ENCODE results near the gene ACP1. TPM values are rescaled to one million over a fixed set of nuclear protein-coding genes. Genes with fewer than 3 reads are reported as not detected.

Gene ACP1
- polyA plus RNA-seq, 1 donor = 90.7 TPM

DNA sequence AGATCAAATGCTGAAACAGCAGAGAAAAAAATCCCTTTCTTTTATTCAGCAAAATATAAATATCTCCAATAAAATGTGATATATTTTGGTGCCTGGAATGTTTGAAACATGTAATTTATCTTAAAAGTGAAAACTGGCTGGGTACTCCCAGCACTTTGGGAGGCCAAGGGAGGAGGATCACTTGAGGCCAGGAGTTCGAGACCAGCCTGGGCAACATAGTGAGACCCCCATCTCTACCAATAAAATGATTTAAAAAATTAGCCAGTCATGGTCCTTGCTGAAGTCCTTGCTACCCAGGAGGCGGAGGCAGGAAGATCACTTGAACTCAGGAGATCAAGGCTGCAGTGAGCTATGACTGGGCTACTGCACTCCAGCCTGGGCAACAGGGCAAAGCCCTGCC, 9.6 kb upstream of the ACP1 start:
- DNase-seq (ENCODE audit: low read depth) = no peak

GRCh38 chr2:256094-256493, 8.7 kb upstream of the ACP1 start:
- no peak for DNase-seq (ENCODE audit: low read depth)

- no peak for DNase-seq (ENCODE audit: low read depth)
Observed at GRCh38 chr2:257429-257828, 7.3 kb upstream of the ACP1 start.

DNA sequence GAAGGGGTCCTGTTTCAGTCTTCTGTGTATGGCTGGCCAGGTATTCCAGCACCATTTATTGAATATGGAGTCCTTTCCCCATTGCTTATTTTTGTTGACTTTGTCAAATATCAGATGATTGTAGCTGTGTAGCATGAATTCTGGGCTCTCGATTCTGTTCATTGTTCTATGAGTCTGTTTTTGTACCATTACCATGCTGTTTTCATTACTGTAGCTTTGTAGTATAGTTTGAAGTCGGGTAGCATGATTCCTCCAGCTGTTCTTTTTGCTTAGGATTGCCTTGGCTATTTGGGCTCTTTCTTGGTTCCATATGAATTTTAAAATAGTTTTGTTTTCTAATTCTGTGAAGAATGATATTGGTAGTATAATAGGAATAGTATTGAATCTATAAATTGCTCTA, 6.9 kb upstream of the ACP1 start:
- no peak for DNase-seq (ENCODE audit: low read depth)

- no peak for DNase-seq (ENCODE audit: low read depth)
Observed at GRCh38 chr2:258933-259332, 5.8 kb upstream of the ACP1 start.

- DNase-seq (ENCODE audit: low read depth) = no peak
Observed at GRCh38 chr2:259789-260331, 4.9 kb upstream of the ACP1 start.

- DNase-seq (ENCODE audit: low read depth) = no peak
Observed at GRCh38 chr2:260507-261161, 4.1 kb upstream of the ACP1 start.

DNA sequence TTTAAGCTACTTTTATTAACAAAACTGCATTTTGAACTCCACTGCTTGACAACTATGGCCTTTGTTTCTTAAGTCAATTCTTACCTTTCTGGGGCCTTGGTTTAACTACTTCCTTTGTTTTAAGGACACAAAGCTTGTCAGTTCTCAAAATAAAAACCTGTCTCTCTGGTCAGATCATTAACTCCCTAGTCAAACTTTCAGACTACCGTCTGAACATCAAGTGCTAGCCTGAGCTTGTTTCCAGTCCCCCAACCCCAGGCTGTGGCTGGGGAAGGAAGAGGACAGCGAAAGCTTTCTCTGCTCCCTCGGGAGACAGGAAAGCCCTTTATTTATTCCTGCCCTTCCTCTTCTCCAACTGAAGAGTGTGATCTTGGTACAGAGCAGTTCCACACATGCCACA, 2.6 kb upstream of the ACP1 start:
- DNase-seq (ENCODE audit: low read depth) = no peak

DNA sequence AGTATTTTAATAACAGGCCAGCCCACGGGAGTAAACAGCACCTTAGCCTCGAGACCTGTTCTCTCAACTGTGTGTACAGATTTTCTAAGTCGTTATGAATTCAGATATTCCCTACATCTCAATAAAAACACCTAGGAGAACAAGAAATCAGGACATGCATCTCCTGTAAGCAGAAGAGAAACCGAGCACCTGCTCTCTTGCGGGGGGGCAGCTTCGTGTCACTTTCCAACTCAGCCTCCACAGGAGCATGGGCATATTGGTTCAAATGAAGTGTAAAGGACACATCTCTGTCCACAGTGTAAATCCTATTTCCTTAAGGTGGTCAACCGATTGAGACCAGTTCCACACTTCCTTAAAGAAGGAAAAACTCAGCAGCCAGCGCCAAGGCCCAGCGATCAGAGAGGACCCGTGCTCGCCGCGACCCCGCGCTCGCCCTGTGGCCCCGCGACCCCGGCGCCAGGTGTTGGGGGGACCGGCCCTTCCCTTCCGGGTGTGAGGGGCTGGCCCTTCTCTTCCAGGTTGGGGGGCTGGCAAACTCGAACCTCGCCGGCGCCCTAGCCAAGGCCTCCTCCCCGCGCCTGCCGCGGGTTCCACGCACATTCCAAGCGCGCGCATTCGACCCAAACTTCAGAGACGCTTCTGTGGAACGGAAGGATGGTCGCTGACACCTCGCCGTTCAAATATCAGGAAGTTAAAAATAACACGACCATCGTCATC, 1.6 kb upstream of the ACP1 start:
- no peak for DNase-seq (ENCODE audit: low read depth)

GRCh38 chr2:263774-264492, 814 bp upstream of the ACP1 start, which contains the start of gene SH3YL1:
Gene SH3YL1 (minus strand): TSS chr2:264032. CDS start chr2:263984, 48 bp downstream.
- DNase-seq (ENCODE audit: low read depth) = no peak

- no peak for DNase-seq (ENCODE audit: low read depth)
Observed at GRCh38 chr2:268323-268722, 3.6 kb downstream of the ACP1 start.

- no peak for DNase-seq (ENCODE audit: low read depth)
Observed at GRCh38 chr2:269356-270030, 4.7 kb downstream of the ACP1 start.

DNA sequence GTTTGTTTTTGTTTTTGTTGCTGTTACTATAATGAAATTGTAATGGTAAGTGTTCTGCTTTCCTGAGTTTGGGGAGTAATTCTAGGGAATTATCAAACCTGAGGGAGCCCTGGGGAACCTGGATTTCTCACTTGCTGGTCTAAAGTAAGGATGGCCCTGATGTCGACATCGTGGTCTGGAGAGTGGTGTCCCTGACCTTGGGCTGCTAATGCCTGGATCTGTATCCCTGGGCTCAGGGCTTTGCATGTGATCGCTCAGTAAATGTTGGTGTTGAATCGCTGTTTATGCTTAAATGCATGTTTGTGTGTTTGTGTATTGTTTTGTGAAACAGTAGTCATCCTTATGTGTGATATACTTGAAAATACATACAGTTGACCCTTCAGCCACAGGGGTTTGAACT, 6.1 kb downstream of the ACP1 start:
- DNase-seq (ENCODE audit: low read depth) = no peak

- no peak for DNase-seq (ENCODE audit: low read depth)
Observed at GRCh38 chr2:271917-272316, 7.2 kb downstream of the ACP1 start.

DNA sequence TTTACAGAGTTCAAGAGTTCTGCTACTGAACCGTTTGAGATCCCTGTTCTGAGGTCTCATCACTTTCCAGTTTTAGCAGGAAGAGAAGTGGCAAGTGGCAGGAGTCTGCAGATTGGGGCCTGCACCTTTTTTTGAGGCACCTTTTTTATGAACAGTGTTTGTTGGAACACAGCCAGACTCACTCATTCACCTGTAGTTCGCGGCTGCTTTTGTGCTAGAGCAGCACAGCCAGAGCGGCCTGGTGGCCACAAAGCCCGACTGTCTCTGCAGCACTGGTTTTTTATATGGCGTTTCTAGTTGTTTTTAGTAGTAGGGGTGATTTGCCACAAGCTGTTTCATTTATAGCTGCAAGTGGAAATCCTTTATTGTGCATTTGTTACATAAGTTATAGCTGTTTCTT, 8.6 kb downstream of the ACP1 start:
- DNase-seq (ENCODE audit: low read depth) = no peak

DNA sequence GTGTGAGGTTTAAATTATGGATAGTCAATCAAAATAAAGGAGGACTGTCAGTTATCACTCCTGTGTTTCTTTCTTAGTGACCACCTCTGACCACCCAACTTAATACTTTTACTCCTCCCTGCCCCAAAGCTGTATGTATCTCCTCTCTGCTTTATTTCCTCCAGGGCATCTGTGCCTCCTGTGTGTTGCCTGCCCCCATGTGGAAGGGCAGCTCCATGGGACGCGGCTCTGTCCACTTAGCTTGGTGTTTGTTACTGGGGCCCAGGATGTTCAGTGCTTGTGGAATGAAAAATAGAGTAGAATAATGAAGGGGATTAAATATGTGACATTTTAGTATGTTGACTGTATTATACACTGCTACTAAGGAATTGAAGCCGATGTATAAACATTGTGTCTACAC, 9.8 kb downstream of the ACP1 start:
- no peak for DNase-seq (ENCODE audit: low read depth)

- no peak for DNase-seq (ENCODE audit: low read depth)
Observed at GRCh38 chr2:275466-275865, 10.7 kb downstream of the ACP1 start.

- DNase-seq (ENCODE audit: low read depth) = no peak
Observed at GRCh38 chr2:278312-278926, 13.7 kb downstream of the ACP1 start.

GRCh38 chr2:278927-279320, 14.2 kb downstream of the ACP1 start:
- no peak for DNase-seq (ENCODE audit: low read depth)

DNA sequence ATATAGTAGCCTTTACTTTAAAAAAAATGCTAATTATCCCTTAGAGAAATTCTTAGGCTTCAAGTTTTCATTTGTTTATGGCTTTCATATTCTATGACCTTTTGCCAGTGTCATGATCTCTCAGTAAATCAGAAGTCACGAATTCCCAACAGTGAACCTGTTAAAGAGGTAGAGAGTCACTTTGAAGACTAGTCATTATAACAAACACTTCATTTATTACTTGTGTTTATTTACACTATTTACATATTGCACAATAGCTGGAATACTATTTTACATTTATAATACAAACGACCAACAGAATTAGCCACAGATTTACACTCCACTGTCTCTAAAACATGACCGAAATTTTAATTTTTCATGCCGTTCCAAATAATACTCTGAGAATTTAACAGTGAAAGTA, 14.6 kb downstream of the ACP1 start:
- no peak for DNase-seq (ENCODE audit: low read depth)

- DNase-seq (ENCODE audit: low read depth) = no peak
Observed at GRCh38 chr2:279956-280649, 15.4 kb downstream of the ACP1 start.

Measured in forelimb muscle (tissue), 1 donor.